ENCODE data around the gene HUS1. TPM values are rescaled to one million over a fixed set of nuclear protein-coding genes. Genes with fewer than 3 reads are reported as not detected.

HUS1 gene
- total and polyA plus RNA-seq, 12 donors: 9.6 to 35.9 (median 28.0) TPM

- H3K4me1 ChIP-seq: no peaks in the 10 kb centered on the region
- H3K9me3 ChIP-seq: peaks cover 0 to 5% (median 0%) of the 10 kb centered on the region in 11 donors
- no peaks in the 10 kb centered on the region for H3K27me3 ChIP-seq
- 95 to 97% methylated on average over 12 of the region's 12 CpGs for WGBS, 2 donors
- no peak for TF ChIP-seq CTCF (IDR thresholded peaks at IDR 0.05)
- intact Hi-C loops (cut with DNase I): no loop called here
- ATAC-seq (no peak), DNase-seq (no peak)
- no peak overlapping the region for H3K27ac ChIP-seq
- H3K4me3 ChIP-seq: no peak overlapping the region
- H3K36me3 ChIP-seq: no peaks in the 10 kb centered on the region
These were observed 20.0 kb upstream of the HUS1 start for GRCh38 chr7:47999413-47999812.

- intact Hi-C loops (cut with DNase I): loop anchor here in 8 of 10 donors (1.0 to 5.0 kb wide), 5 partner anchors 95 to 120 kb away; partner anchors contain the start of gene UPP1 (in 2 of the 8)
- DNase-seq: no peak
- H3K27ac ChIP-seq: peak overlapping the region in 8 of 10 donors; percentile 14 to 83 (median 52)
- peaks cover 0 to 13% (median 5%) of the 10 kb centered on the region in 9 donors for H3K4me1 ChIP-seq
- no peaks in the 10 kb centered on the region for H3K9me3 ChIP-seq
- H3K27me3 ChIP-seq: no peaks in the 10 kb centered on the region
- no peak for TF ChIP-seq CTCF (IDR thresholded peaks at IDR 0.05)
- H3K36me3 ChIP-seq: no peaks in the 10 kb centered on the region
- H3K4me3 ChIP-seq: peak overlapping the region in 7 of 10 donors; percentile 52 to 68 (median 58)
- WGBS, 2 donors: 80 to 86% methylated on average over 3 of the region's 3 CpGs
- no peak for ATAC-seq
These were observed 13.0 kb upstream of the HUS1 start for GRCh38 chr7:47992446-47992845.

GRCh38 chr7:47991741-47992311, 12.4 kb upstream of the HUS1 start:
- Histone ChIP-seq H3K27me3 (no peaks in the 10 kb centered on the region), H3K9me3 (no peaks in the 10 kb centered on the region), H3K27ac (peak overlapping the region in 9 of 10 donors; percentile 14 to 83 (median 51)), H3K4me3 (peak overlapping the region; percentile 26 to 68 (median 57)), H3K36me3 (no peaks in the 10 kb centered on the region), H3K4me1 (peaks cover 0 to 13% (median 5%) of the 10 kb centered on the region in 9 donors)
- intact Hi-C loops (cut with DNase I): loop anchor here (1.0 to 5.0 kb wide), 6 partner anchors 95 to 120 kb away; partner anchors contain the start of gene UPP1 (in 2 of the 10)
- ATAC-seq: peak; percentile 99 to 100 (median 99)
- peak; percentile 43 to 98 (median 68) for TF ChIP-seq CTCF (IDR thresholded peaks at IDR 0.05)
- peak; percentile 88 for DNase-seq
- 2% methylated on average over 26 of the region's 26 CpGs for WGBS, 2 donors

GRCh38 chr7:47991270-47991669, 11.9 kb upstream of the HUS1 start:
- ATAC-seq (peak in 1 of 8 donors; percentile 11), DNase-seq (no peak)
- intact Hi-C loops (cut with DNase I): loop anchor here in 5 of 10 donors (1.0 to 5.0 kb wide), 4 partner anchors 96 to 121 kb away; partner anchors contain the start of gene UPP1 (in 2 of the 5)
- 97 to 100% methylated on average over 1 of the region's 1 CpG for WGBS, 2 donors
- Histone ChIP-seq H3K4me3 (peak overlapping the region in 7 of 10 donors; percentile 52 to 68 (median 58)), H3K27me3 (no peaks in the 10 kb centered on the region), H3K4me1 (peaks cover 0 to 13% (median 5%) of the 10 kb centered on the region in 9 donors), H3K9me3 (no peaks in the 10 kb centered on the region), H3K36me3 (no peaks in the 10 kb centered on the region), H3K27ac (peak overlapping the region in 5 of 10 donors; percentile 31 to 83 (median 52))
- TF ChIP-seq CTCF (IDR thresholded peaks at IDR 0.05): no peak
